ENCODE results near the gene TMEM184A.

DNA sequence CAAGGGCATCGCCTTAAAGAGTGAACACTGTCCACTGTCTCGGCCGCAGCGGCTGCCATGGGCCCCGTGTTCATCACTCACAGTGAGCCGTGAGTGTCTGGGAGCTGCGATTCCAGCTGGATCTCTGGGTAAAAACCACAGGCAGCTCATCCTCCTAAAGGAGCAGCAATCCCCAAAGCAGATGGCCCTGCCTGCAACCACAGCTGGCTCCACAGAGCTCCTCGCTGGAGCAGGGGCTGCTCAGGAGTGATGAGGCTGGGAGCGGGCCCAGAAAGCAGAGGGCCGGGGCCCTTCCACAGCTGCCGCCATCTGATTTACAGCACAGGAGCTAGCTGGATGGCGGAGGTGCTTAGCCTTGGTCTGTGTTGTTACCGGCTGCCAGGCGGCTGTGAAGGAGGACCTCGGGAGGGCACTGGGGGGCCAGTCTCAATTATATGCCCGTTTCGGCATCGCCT is 6.6 kb upstream of the TMEM184A start:
- TF ChIP-seq, protein P1, sequence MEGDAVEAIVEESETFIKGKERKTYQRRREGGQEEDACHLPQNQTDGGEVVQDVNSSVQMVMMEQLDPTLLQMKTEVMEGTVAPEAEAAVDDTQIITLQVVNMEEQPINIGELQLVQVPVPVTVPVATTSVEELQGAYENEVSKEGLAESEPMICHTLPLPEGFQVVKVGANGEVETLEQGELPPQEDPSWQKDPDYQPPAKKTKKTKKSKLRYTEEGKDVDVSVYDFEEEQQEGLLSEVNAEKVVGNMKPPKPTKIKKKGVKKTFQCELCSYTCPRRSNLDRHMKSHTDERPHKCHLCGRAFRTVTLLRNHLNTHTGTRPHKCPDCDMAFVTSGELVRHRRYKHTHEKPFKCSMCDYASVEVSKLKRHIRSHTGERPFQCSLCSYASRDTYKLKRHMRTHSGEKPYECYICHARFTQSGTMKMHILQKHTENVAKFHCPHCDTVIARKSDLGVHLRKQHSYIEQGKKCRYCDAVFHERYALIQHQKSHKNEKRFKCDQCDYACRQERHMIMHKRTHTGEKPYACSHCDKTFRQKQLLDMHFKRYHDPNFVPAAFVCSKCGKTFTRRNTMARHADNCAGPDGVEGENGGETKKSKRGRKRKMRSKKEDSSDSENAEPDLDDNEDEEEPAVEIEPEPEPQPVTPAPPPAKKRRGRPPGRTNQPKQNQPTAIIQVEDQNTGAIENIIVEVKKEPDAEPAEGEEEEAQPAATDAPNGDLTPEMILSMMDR (IDR thresholded peaks at IDR 0.05) = no peak
- no peak for TF ChIP-seq POLR2AphosphoS5 (IDR thresholded peaks at IDR 0.05)
- TF ChIP-seq POLR2A (IDR thresholded peaks at IDR 0.05; ENCODE audit: low read depth) = no peak

Measured in esophagus muscularis mucosa (tissue), 3 donors.